NCI-H146 treated with DMSO at 0.1 percent for 48 hours (cell line): ENCODE measurements around the gene MAML2.

Experiments
- DNase-seq: peaks from one replicate; lab custom pipeline; 2025; ENCODE audit not compliant: unreplicated experiment; lab: John Stamatoyannopoulos, UW

The MAML2 gene

GRCh38 chr11:96339706-96340554, 3.1 kb downstream of the MAML2 start:
- no peak for DNase-seq

- no peak for DNase-seq
Measured at GRCh38 chr11:96338910-96339705, 3.9 kb downstream of the MAML2 start.

GRCh38 chr11:96337541-96338431, 5.2 kb downstream of the MAML2 start:
- no peak for DNase-seq

GRCh38 chr11:96335388-96335787, 7.6 kb downstream of the MAML2 start:
- no peak for DNase-seq

GRCh38 chr11:96334219-96334618, 8.8 kb downstream of the MAML2 start:
- no peak for DNase-seq

- no peak for DNase-seq
Measured at GRCh38 chr11:96333191-96333719, 9.7 kb downstream of the MAML2 start.

- DNase-seq, result no peak
Measured at GRCh38 chr11:96332126-96332771, 10.7 kb downstream of the MAML2 start.

- no peak for DNase-seq
Measured at GRCh38 chr11:96331699-96332116, 11.3 kb downstream of the MAML2 start.

- no peak for DNase-seq
Measured at GRCh38 chr11:96330511-96330859, 12.5 kb downstream of the MAML2 start.

- DNase-seq, result no peak
Measured at GRCh38 chr11:96329855-96330510, 13.0 kb downstream of the MAML2 start.

- no peak for DNase-seq
Measured at GRCh38 chr11:96329419-96329818, 13.6 kb downstream of the MAML2 start.

- DNase-seq, result no peak
Measured at GRCh38 chr11:96328395-96329010, 14.5 kb downstream of the MAML2 start.

GRCh38 chr11:96326959-96327358, 16.0 kb downstream of the MAML2 start:
- no peak for DNase-seq

- no peak for DNase-seq
Measured at GRCh38 chr11:96324912-96325311, 18.1 kb downstream of the MAML2 start.

GRCh38 chr11:96323642-96323985, 19.4 kb downstream of the MAML2 start:
- no peak for DNase-seq

- no peak for DNase-seq
Measured at GRCh38 chr11:96322775-96323641, 20.0 kb downstream of the MAML2 start.

GRCh38 chr11:96321091-96321490, 21.9 kb downstream of the MAML2 start:
- no peak for DNase-seq

- no peak for DNase-seq
Measured at GRCh38 chr11:96319898-96320656, 22.9 kb downstream of the MAML2 start.
